ENCODE results near the gene CCDC110. TPM values are rescaled to one million over a fixed set of nuclear protein-coding genes. Genes with fewer than 3 reads are reported as not detected.

The CCDC110 gene
- total and polyA plus RNA-seq, 2 of the 13 experiments (the other 11 are each of a cell fraction or from before 2014, with no cell fraction given): not detected

- TF ChIP-seq IKZF5 (CRISPR knock-in tag; IDR thresholded peaks at IDR 0.05): peak; percentile 28; the same call in 1 of the 2 replicates
- peak; percentile 50; the same call in 1 of the 2 replicates for TF ChIP-seq MED1 (CRISPR knock-in tag; IDR thresholded peaks at IDR 0.05)
- no peak for TF ChIP-seq ZMYM2 (CRISPR knock-in tag; IDR thresholded peaks at IDR 0.05)
- no peak for TF ChIP-seq ZMYM4 (CRISPR knock-in tag; IDR thresholded peaks at IDR 0.05)
- peak; percentile 72 for TF ChIP-seq FOSL2 (CRISPR knock-in tag; IDR thresholded peaks at IDR 0.05)
- TF ChIP-seq SIX4 (CRISPR knock-in tag; IDR thresholded peaks at IDR 0.05): no peak
- no peak for TF ChIP-seq FOXP1 (IDR thresholded peaks at IDR 0.05)
- peak; percentile 68 for TF ChIP-seq FOXP1 (CRISPR knock-in tag; IDR thresholded peaks at IDR 0.05)
- 0 out of 2 replicates have a peak, but pooled peaks have one; percentile 20 for TF ChIP-seq KMT2B (CRISPR knock-in tag; IDR thresholded peaks at IDR 0.05)
- no peak for TF ChIP-seq RAD21 (CRISPR knock-in tag; IDR thresholded peaks at IDR 0.05)
- peak; percentile 51; the same call in 1 of the 2 replicates for TF ChIP-seq SSRP1 (CRISPR knock-in tag; IDR thresholded peaks at IDR 0.05)
- 0 out of 2 replicates have a peak, but pooled peaks have one; percentile 39 for TF ChIP-seq ARNTL (CRISPR knock-in tag; IDR thresholded peaks at IDR 0.05)
- peak; percentile 29; the same call in 1 of the 2 replicates for TF ChIP-seq CEBPG (CRISPR knock-in tag; IDR thresholded peaks at IDR 0.05)
- TF ChIP-seq SPEN (CRISPR knock-in tag; IDR thresholded peaks at IDR 0.05; ENCODE audit: low read depth): no peak
- peak; percentile 64; the same call in 1 of the 2 replicates for TF ChIP-seq TBX3 (IDR thresholded peaks at IDR 0.05; ENCODE audit: borderline replicate concordance)
- peak; percentile 70; the same call in 1 of the 2 replicates for TF ChIP-seq FOXK1 (CRISPR knock-in tag; IDR thresholded peaks at IDR 0.05; ENCODE audit: borderline replicate concordance, low read depth)
- no peak for TF ChIP-seq MLXIP (CRISPR knock-in tag; IDR thresholded peaks at IDR 0.05; ENCODE audit: borderline replicate concordance)
- peak; percentile 51; the same call in 1 of the 2 replicates for TF ChIP-seq RXRA (CRISPR knock-in tag; IDR thresholded peaks at IDR 0.05)
- TF ChIP-seq TBX2 (CRISPR knock-in tag; IDR thresholded peaks at IDR 0.05; ENCODE audit: borderline replicate concordance): peak; percentile 66; the same call in 1 of the 2 replicates
- peak; percentile 45 for TF ChIP-seq ASH2L (IDR thresholded peaks at IDR 0.05; ENCODE audit: insufficient read length, low read depth, low read length)
- TF ChIP-seq ELF4 (CRISPR knock-in tag; IDR thresholded peaks at IDR 0.05; ENCODE audit: borderline replicate concordance): no peak
- TF ChIP-seq SIX1 (CRISPR knock-in tag; IDR thresholded peaks at IDR 0.05; ENCODE audit: borderline replicate concordance): no peak
- peak; percentile 40 for TF ChIP-seq PHF21A (CRISPR knock-in tag; IDR thresholded peaks at IDR 0.05)
- TF ChIP-seq HIVEP1 (CRISPR knock-in tag; IDR thresholded peaks at IDR 0.05): peak; percentile 95; the same call in 1 of the 2 replicates
- TF ChIP-seq ATF7-NPFF (CRISPR knock-in tag; IDR thresholded peaks at IDR 0.05; ENCODE audit: low read depth): no peak
- TF ChIP-seq FLYWCH1 (CRISPR knock-in tag; IDR thresholded peaks at IDR 0.05): no peak
- TF ChIP-seq BHLHE40 (IDR thresholded peaks at IDR 0.05; ENCODE audit: low read length): 0 out of 2 replicates have a peak, but pooled peaks have one; percentile 22
- 0 out of 2 replicates have a peak, but pooled peaks have one; percentile 11 for TF ChIP-seq ZNF644 (CRISPR knock-in tag; IDR thresholded peaks at IDR 0.05; ENCODE audit: low read depth)
- TF ChIP-seq ZNF331 (CRISPR knock-in tag; IDR thresholded peaks at IDR 0.05): no peak
- no peak for TF ChIP-seq CC2D1A (CRISPR knock-in tag; IDR thresholded peaks at IDR 0.05)
- no peak for TF ChIP-seq ZNF570 (CRISPR knock-in tag; IDR thresholded peaks at IDR 0.05; ENCODE audit: borderline replicate concordance)
Observed at GRCh38 chr4:185513489-185514181, 42.1 kb upstream of the CCDC110 start (continued).
